Body of pancreas (tissue), 4 donors: ENCODE data around the gene SLC35C1.

Source experiments
- POLR2A ChIP-seq, 3 donors: fragments of 450-650 bp; IDR thresholded peaks; one replicate each; pipeline ENCODE4 v1.6.1; 2016; ENCODE audit warnings: antibody characterized with exemption in 3 of 3, mild to moderate bottlenecking in 2 of 3
- TF ChIP-seq, protein P1 (sequence below), 7 experiments: fragments of 450-650 bp in 4 of 7; fragments of 200-600 bp in 3 of 7; sonication (generic) in 3 of 7; IDR thresholded peaks; one replicate each; pipeline ENCODE4 v1.5.1; 2016 to 2019; ENCODE audit warnings: antibody characterized with exemption in 7 of 7

GRCh38 chr11:45774786-45775185, 30.2 kb upstream of the SLC35C1 start:
- TF ChIP-seq, protein P1, sequence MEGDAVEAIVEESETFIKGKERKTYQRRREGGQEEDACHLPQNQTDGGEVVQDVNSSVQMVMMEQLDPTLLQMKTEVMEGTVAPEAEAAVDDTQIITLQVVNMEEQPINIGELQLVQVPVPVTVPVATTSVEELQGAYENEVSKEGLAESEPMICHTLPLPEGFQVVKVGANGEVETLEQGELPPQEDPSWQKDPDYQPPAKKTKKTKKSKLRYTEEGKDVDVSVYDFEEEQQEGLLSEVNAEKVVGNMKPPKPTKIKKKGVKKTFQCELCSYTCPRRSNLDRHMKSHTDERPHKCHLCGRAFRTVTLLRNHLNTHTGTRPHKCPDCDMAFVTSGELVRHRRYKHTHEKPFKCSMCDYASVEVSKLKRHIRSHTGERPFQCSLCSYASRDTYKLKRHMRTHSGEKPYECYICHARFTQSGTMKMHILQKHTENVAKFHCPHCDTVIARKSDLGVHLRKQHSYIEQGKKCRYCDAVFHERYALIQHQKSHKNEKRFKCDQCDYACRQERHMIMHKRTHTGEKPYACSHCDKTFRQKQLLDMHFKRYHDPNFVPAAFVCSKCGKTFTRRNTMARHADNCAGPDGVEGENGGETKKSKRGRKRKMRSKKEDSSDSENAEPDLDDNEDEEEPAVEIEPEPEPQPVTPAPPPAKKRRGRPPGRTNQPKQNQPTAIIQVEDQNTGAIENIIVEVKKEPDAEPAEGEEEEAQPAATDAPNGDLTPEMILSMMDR (IDR thresholded peaks at IDR 0.05), result no peak
- no peak for TF ChIP-seq POLR2A (IDR thresholded peaks at IDR 0.05)
